GM23248 (cell line): ENCODE measurements around the gene ZNF736. TPM values are rescaled to one million over a fixed set of nuclear protein-coding genes. Genes with fewer than 3 reads are reported as not detected.
A peak's percentile ranks its signal among the peaks of the same experiment; 100 is the strongest.
"Not testable (repeated sequence)": the region's sequence is repeated elsewhere in the genome, so short reads cannot be mapped to it uniquely, and the experiment has no call there.

Experiments used
- DNase-seq: peaks from one replicate; pipeline ENCODE4 v3.0.0-alpha.2; 2015
- H2AFZ ChIP-seq: fragments of 200-600 bp; sonication (generic); 2 replicates; pipeline ENCODE4 v1.6.1; 2016; ENCODE audit warnings: antibody characterized with exemption
- H3F3A ChIP-seq: fragments of 200-600 bp; sonication (generic); 2 replicates; pipeline ENCODE4 v1.6.1; 2016; ENCODE audit warnings: mild to moderate bottlenecking, antibody characterized with exemption, mixed run types; ENCODE audit not compliant: insufficient read depth
- H3K27ac ChIP-seq: fragments of 200-600 bp; sonication (generic); 2 replicates; pipeline ENCODE4 v1.5.1; 2016; ENCODE audit warnings: mild to moderate bottlenecking
- H3K27me3 ChIP-seq: fragments of 200-600 bp; sonication (generic); replicated peaks from 2 replicates; pipeline ENCODE4 v1.6.1; 2016; ENCODE audit warnings: mild to moderate bottlenecking; ENCODE audit not compliant: insufficient read depth
- H3K36me3 ChIP-seq: fragments of 200-600 bp; sonication (generic); 2 replicates; pipeline ENCODE4 v1.6.1; 2016; ENCODE audit warnings: low read depth, mild to moderate bottlenecking
- H3K4me1 ChIP-seq: fragments of 200-600 bp; sonication (generic); 2 replicates; pipeline ENCODE4 v1.6.1; 2016; ENCODE audit warnings: mild to moderate bottlenecking; ENCODE audit not compliant: insufficient read depth
- H3K4me2 ChIP-seq: fragments of 200-600 bp; sonication (generic); one replicate; pipeline ENCODE4 v1.6.1; 2016; ENCODE audit warnings: mild to moderate bottlenecking; ENCODE audit not compliant: unreplicated experiment
- H3K4me3 ChIP-seq: fragments of 200-600 bp; sonication (generic); 2 replicates; pipeline ENCODE4 v1.5.1; 2016; ENCODE audit warnings: mild to moderate bottlenecking
- H3K79me2 ChIP-seq: fragments of 200-600 bp; sonication (generic); 2 replicates; pipeline ENCODE4 v1.6.1; 2016; ENCODE audit warnings: mild to moderate bottlenecking; ENCODE audit not compliant: insufficient read depth
- H3K9ac ChIP-seq: fragments of 200-600 bp; sonication (generic); 2 replicates; pipeline ENCODE4 v1.6.1; 2016; ENCODE audit warnings: mild to moderate bottlenecking
- H3K9me2 ChIP-seq: fragments of 200-600 bp; sonication (generic); 2 replicates; pipeline ENCODE4 v1.6.1; 2016; ENCODE audit warnings: mixed run types, mild to moderate bottlenecking, moderate library complexity; ENCODE audit not compliant: insufficient read depth
- H3K9me3 ChIP-seq: fragments of 200-600 bp; sonication (generic); one replicate; pipeline ENCODE4 v1.6.1; 2017; ENCODE audit warnings: low read depth
- H4K20me1 ChIP-seq: fragments of 200-600 bp; sonication (generic); 2 replicates; pipeline ENCODE4 v1.6.0; 2016; ENCODE audit not compliant: insufficient read depth
- EZH2 ChIP-seq: fragments of 200-600 bp; sonication (generic); IDR thresholded peaks from 2 replicates; pipeline ENCODE4 v1.6.1; 2018; ENCODE audit warnings: antibody characterized with exemption, mild to moderate bottlenecking; ENCODE audit not compliant: insufficient read depth, poor library complexity, severe bottlenecking
- EZH2phosphoT487 ChIP-seq: fragments of 200-600 bp; sonication (generic); IDR thresholded peaks from 2 replicates; pipeline ENCODE4 v1.6.1; 2018; ENCODE audit warnings: antibody characterized with exemption, moderate library complexity, mild to moderate bottlenecking, low read depth; ENCODE audit not compliant: insufficient read depth
- whole genome bisulfite sequencing, 2 experiments: methylation state at CpG; one replicate each; pipeline ENCODE4 v1.1.6; 2015 to 2017; ENCODE audit warnings: low lambda C conversion rate in 2 of 2, low coverage in 1 of 2; ENCODE audit errors: missing lambda C conversion rate in 2 of 2; 5-methylcytosine and 5-hydroxymethylcytosine counted together
- in situ Hi-C: fragments of 300-500 bp; cut with MboI; formaldehyde crosslinking; loops from 2 replicates; pipeline ENCODE4 v1.15.0; 2020
- polyA plus RNA-seq: library from polyadenylated mRNA; unstranded; fragments of >200 nt; fragmentation: Nextera tagmentation; extraction: Ambion mirVana; gene quantifications from 2 replicates; pipeline ENCODE4 v1.2.1, GENCODE V29; 2016
- total RNA-seq: library from RNA; depleted of rRNA; stranded (reverse); fragments of >200 nt; shearing (Covaris generic); gene quantifications from 2 replicates; pipeline ENCODE4 v1.2.3, GENCODE V29; 2014

The ZNF736 gene
- total and polyA plus RNA-seq, 2 experiments from 2014 or later = 3.3 to 4.9 TPM

GRCh38 chr7:64312826-64313225, 935 bp upstream of the ZNF736 start:
- H3K27me3 ChIP-seq = no peaks in the 10 kb centered on the region
- no peak overlapping the region for H3K27ac ChIP-seq
- peak; percentile 18 for DNase-seq
- peaks cover 38% of the 10 kb centered on the region for H3K79me2 ChIP-seq
- H3K4me2 ChIP-seq = no peak overlapping the region
- no peak overlapping the region for H2AFZ ChIP-seq
- 46 to 71% methylated on average over 2 of the region's 2 CpGs for WGBS, 2 experiments
- no peak for TF ChIP-seq EZH2phosphoT487
- TF ChIP-seq EZH2 = no peak
- in situ Hi-C loops = no loop called here
- no peaks in the 10 kb centered on the region for H3K36me3 ChIP-seq
- no peaks in the 10 kb centered on the region for H3K9me2 ChIP-seq
- H3K4me1 ChIP-seq = peaks cover 8% of the 10 kb centered on the region; the same call in 1 of the 2 replicates
- H3K4me3 ChIP-seq = no peak overlapping the region
- peaks cover 6% of the 10 kb centered on the region; the same call in 1 of the 2 replicates for H3F3A ChIP-seq
- no peak overlapping the region for H3K9ac ChIP-seq
- no peaks in the 10 kb centered on the region for H3K9me3 ChIP-seq
- H4K20me1 ChIP-seq = no peaks in the 10 kb centered on the region

- H3K9ac ChIP-seq = peak overlapping the region; percentile 98
Observed at GRCh38 chr7:64314566-64314965, 805 bp downstream of the ZNF736 start.

GRCh38 chr7:64316031-64316742, 2.4 kb downstream of the ZNF736 start:
- in situ Hi-C loops, H3K9me3 ChIP-seq, H3K9ac ChIP-seq, H3K27me3 ChIP-seq, H2AFZ ChIP-seq, H3F3A ChIP-seq, H3K4me1 ChIP-seq, H3K4me3 ChIP-seq, H3K9me2 ChIP-seq, H3K27ac ChIP-seq, DNase-seq, H4K20me1 ChIP-seq, H3K36me3 ChIP-seq: not testable (repeated sequence)
- H3K79me2 ChIP-seq = peaks cover 68% of the 10 kb centered on the region
- peak overlapping the region; percentile 91 for H3K4me2 ChIP-seq
- 0 to 15% methylated on average over 1 of the region's 1 CpG for WGBS, 2 experiments

More at GRCh38 chr7:64314566-64314965, 805 bp downstream of the ZNF736 start:
- no peaks in the 10 kb centered on the region for H3F3A ChIP-seq
- H3K27me3 ChIP-seq = no peaks in the 10 kb centered on the region
- no peaks in the 10 kb centered on the region for H3K36me3 ChIP-seq
- TF ChIP-seq EZH2phosphoT487 (no peak), EZH2 (no peak)
- peak overlapping the region; percentile 88 for H3K27ac ChIP-seq
- H4K20me1 ChIP-seq = no peaks in the 10 kb centered on the region
- H3K4me3 ChIP-seq = peak overlapping the region; percentile 85
- no peak for DNase-seq
- H2AFZ ChIP-seq = peak overlapping the region; percentile 89
- 18 to 31% methylated on average over 10 of the region's 10 CpGs for WGBS, 2 experiments
- peaks cover 8% of the 10 kb centered on the region; the same call in 1 of the 2 replicates for H3K4me1 ChIP-seq
- H3K9me3 ChIP-seq = no peaks in the 10 kb centered on the region
- peaks cover 52% of the 10 kb centered on the region for H3K79me2 ChIP-seq
- in situ Hi-C loops = no loop called here
- H3K4me2 ChIP-seq = peak overlapping the region; percentile 91
- no peaks in the 10 kb centered on the region; the same call in 1 of the 2 replicates for H3K9me2 ChIP-seq

GRCh38 chr7:64320547-64321513, 7.1 kb downstream of the ZNF736 start:
- TF ChIP-seq EZH2 (no peak), EZH2phosphoT487 (no peak)
- peaks cover 91% of the 10 kb centered on the region for H3K79me2 ChIP-seq
- in situ Hi-C loops = no loop called here

GRCh38 chr7:64324166-64324565, 10.4 kb downstream of the ZNF736 start:
- H3K9me3 ChIP-seq, H3K4me2 ChIP-seq, H3K27ac ChIP-seq, H3K9ac ChIP-seq, H3F3A ChIP-seq, H3K4me1 ChIP-seq, DNase-seq, H4K20me1 ChIP-seq, H3K9me2 ChIP-seq, H2AFZ ChIP-seq, H3K27me3 ChIP-seq, H3K4me3 ChIP-seq, H3K36me3 ChIP-seq, in situ Hi-C loops: not testable (repeated sequence)
- WGBS, 2 experiments = 95 to 100% methylated on average over 3 of the region's 3 CpGs
- peaks cover 92% of the 10 kb centered on the region for H3K79me2 ChIP-seq

More at GRCh38 chr7:64320547-64321513, 7.1 kb downstream of the ZNF736 start:
- Histone ChIP-seq H2AFZ (no peak overlapping the region), H3K4me3 (no peak overlapping the region), H3K9ac (no peak overlapping the region), H3K9me3 (no peaks in the 10 kb centered on the region), H3K27ac (no peak overlapping the region), H3K27me3 (no peaks in the 10 kb centered on the region), H3K4me2 (no peak overlapping the region), H3K4me1 (no peaks in the 10 kb centered on the region), H3K9me2 (no peaks in the 10 kb centered on the region; the same call in 1 of the 2 replicates), H3F3A (no peaks in the 10 kb centered on the region), H3K36me3 (0 out of 2 replicates have a peak, but pooled peaks cover 4% of the 10 kb centered on the region), H4K20me1 (no peaks in the 10 kb centered on the region)
- WGBS, 2 experiments = 96 to 99% methylated on average over 3 of the region's 3 CpGs
- no peak for DNase-seq

GRCh38 chr7:64348713-64349210, 35.0 kb downstream of the ZNF736 start:
- H3K27ac ChIP-seq, H3K9ac ChIP-seq, H3K4me3 ChIP-seq, H2AFZ ChIP-seq, H3K9me2 ChIP-seq, H3F3A ChIP-seq, H3K4me1 ChIP-seq, DNase-seq, H3K4me2 ChIP-seq, H4K20me1 ChIP-seq, H3K27me3 ChIP-seq, H3K79me2 ChIP-seq, in situ Hi-C loops: not testable (repeated sequence)
- Histone ChIP-seq H3K36me3 (peaks cover 52% of the 10 kb centered on the region), H3K9me3 (peaks cover 26% of the 10 kb centered on the region)
- 98% methylated on average over 3 of the region's 3 CpGs for WGBS, 2 experiments
